Kidney glomerular epithelial cell (primary cell): ENCODE data around the gene EID1.
A peak's percentile ranks its signal among the peaks of the same experiment; 100 is the strongest.
"Not testable (repeated sequence)": the region's sequence is repeated elsewhere in the genome, so short reads cannot be mapped to it uniquely, and the experiment has no call there.

Experiments
- DNase-seq: peaks from one replicate; lab custom pipeline; 2025; lab: John Stamatoyannopoulos, UW

The EID1 gene, protein sequence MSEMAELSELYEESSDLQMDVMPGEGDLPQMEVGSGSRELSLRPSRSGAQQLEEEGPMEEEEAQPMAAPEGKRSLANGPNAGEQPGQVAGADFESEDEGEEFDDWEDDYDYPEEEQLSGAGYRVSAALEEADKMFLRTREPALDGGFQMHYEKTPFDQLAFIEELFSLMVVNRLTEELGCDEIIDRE

DNA sequence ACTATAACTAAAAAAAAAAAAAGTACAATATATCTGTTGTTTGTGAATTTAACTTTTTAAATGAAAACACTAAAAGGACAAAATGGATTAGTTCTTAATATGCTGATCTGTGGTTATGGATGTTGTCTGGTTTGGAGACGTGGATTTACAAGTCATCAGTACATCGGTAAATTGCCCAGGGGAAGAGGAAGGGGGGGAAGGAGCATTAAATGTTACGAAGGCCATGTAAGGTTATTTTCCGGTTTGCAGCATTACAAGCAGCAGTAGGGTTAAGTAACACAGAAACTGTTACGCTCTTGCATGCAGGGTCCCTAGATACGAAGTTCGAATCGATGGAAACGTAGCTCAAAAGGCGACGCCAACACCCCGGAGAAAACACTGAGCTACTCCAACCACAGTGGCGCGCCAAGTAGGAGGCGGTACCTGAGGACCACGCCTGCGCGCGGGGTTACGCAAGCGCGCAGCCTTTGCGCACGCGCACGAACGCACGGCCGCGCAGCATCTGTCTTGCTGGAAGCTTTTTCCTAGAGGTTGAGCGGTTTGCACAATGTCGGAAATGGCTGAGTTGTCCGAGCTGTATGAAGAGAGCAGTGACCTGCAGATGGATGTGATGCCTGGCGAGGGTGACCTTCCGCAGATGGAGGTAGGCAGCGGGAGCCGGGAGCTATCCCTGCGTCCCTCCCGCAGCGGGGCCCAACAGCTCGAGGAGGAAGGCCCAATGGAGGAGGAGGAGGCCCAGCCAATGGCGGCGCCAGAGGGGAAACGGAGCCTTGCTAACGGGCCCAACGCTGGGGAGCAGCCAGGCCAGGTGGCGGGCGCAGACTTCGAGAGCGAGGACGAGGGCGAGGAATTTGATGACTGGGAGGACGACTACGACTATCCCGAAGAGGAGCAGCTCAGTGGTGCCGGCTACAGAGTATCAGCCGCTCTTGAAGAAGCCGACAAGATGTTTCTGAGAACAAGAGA is at the start of gene EID1:
TSS of gene EID1 (plus strand) at position 505 of the 966 bp plus-strand sequence. CDS start at position 548, 43 bp downstream.
- peak; percentile 91 for DNase-seq

- DNase-seq, result no peak
These were observed 49.5 kb upstream of the EID1 start for GRCh38 chr15:48828471-48828870.

DNA sequence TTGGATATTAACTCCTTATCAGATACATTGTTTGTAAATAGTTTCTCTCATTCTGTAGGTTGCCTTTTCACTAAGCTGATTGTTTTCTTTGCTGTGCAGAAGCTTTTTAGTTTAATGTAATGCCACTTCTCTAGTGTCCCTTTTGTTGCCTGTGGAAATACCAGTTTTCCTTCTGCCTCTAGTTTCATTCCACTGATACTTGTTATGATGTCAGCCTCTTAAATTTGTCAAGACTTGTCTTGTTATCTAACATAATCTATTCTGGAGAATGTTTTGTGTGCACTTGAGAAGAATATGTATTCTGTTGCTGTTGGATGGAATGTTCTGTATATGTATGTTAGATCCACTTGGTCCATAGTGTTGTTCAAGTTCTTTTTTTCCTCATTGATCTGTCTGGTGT is 49.0 kb upstream of the EID1 start:
- no peak for DNase-seq

- DNase-seq, result no peak
These were observed 45.3 kb upstream of the EID1 start for GRCh38 chr15:48832648-48833047.

GRCh38 chr15:48833526-48834239 is 44.3 kb upstream of the EID1 start:
- no peak for DNase-seq

DNA sequence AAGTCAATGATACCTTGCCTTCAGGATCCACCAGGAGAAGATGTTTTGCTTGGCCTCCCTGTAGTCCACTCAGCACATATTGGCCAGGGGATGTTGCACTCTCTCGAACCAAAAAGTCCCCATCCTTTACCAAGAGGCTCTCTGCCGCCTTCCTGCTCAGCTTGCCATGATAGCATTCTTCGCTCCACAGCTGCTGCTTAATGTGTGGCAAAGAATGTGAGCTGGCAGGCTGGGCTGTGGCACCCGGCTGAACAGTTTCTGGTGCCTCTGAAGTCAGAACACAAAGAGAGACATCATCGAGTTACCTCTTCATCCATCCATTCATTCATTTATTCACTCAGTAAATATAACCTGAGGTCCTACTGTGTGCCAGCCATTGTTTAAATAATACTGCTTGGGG is 43.2 kb upstream of the EID1 start:
- no peak for DNase-seq

DNA sequence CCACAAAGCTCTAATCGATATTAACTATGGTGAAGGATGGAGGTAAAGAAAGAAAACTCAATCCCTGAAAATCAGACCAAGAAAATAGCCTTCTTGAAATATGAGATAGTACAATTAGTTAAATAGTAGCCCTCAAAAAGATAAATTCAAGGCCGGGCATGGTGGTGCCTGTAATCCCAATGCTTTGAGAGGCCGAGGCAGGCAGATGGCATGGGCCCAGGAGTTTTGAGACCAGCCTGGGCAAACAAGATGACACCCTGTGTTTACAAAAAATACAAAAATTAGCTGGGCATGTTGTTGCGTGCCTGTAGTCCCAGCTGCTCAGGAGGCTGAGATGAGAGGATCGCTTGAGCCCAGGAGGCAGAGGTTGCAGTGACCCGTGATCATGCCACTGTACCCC is 35.4 kb upstream of the EID1 start:
- no peak for DNase-seq

GRCh38 chr15:48845123-48845522 is 32.8 kb upstream of the EID1 start:
- no peak for DNase-seq

- DNase-seq, result no peak
These were observed 27.3 kb upstream of the EID1 start for GRCh38 chr15:48850648-48851047.

GRCh38 chr15:48851956-48852355 is 26.0 kb upstream of the EID1 start:
- DNase-seq, result no peak

DNA sequence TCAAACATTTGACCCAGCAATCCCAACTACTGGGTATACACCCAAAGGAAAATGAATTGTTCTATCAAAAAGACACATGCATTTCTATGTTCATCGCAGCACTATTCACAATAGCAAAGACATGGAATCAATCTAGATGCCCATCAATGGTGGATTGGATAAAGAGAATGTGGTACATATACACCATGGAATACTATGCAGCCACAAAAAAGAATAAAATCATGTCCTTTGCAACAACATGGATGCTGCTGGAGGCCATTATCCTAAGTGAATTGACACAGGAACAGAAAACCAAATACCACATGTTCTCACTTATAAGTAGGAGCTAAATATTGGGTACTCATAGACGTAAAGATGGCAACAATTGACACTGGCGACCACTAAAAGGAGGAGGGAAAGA is 23.5 kb upstream of the EID1 start:
- DNase-seq, result not testable (repeated sequence)

DNA sequence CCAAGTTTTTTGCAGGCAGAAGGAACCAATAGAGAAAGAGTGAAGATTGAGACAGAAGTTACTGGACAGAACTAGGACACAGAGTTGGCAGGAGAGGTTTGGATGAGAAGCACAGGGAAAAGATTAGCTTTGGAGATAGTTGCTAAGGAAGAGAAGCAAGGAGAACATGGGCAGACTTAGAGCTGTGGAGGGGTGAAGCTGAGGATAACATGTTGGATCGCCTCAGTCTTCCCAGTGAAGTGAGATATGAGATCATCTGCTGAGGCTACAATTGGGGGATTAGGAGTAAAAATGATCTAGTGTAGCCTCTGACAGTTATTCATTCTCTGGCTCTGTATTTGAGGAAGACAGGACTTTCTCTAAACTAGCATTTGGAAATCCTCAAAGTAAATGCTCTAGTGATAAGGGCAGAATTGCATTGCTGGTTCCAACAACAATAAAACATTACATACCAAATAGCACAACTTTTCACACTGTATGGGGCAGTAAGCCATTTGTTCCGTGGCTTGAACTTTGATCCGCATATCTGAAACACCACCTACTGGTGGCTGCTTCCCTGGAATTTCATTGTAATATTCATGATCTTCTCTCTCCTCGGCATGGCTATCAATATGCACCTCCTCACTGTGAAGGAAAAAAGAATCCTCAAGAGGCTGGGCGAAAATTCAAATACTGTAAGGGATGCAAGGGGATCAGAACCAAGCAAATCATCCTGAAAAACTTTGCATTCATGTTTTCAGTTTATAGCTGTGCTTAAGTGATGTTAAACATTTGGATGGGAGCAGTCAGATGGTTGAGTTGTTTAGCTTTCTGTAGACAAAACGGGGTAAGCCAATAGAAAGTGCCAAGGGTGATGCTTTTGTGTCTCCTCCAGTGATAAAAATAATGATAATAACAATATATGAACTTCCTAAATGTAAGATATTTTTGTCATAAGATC is 22.2 kb upstream of the EID1 start:
- DNase-seq, result peak; percentile 71

DNA sequence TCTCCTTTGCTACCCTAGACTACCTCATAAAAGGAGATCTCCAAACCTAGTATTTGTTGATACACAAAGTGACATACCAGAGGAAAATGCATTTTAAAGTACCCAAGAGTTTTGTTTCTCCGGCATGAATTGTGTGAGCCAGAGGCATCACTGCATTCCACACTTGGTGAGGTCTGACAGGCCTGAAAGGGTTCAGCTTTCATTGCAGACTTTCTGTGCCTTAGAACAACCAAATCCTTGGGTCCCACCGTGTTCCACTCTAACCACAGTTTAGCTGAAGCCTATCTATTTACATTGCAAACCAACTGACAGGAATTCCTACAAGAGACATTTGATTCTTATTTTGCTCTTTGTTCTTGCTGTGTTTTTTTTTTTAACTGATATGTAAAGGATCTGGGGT is 21.0 kb upstream of the EID1 start:
- no peak for DNase-seq

- DNase-seq, result no peak
These were observed 19.5 kb upstream of the EID1 start for GRCh38 chr15:48858401-48858800.

DNA sequence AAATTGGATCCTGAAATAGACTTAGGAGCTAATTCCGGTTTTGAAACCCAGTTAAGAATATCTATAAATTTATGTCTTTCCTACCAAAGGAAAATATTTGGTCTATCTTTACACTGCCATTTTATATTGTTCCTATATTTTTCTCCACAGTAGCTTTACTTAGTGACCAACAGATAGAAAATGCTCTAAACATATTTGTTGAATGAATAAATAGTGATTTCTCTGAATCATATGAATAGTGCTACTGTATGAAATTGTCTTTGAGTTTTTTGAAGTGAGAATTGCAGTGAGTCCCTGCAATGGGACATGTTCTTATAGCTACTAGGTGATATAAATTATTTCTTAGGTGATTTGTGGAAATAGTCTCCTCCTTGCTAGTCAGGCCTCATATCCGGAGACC is 18.5 kb upstream of the EID1 start:
- no peak for DNase-seq

- DNase-seq, result peak; percentile 64
These were observed 16.0 kb upstream of the EID1 start for GRCh38 chr15:48861813-48862431.

DNA sequence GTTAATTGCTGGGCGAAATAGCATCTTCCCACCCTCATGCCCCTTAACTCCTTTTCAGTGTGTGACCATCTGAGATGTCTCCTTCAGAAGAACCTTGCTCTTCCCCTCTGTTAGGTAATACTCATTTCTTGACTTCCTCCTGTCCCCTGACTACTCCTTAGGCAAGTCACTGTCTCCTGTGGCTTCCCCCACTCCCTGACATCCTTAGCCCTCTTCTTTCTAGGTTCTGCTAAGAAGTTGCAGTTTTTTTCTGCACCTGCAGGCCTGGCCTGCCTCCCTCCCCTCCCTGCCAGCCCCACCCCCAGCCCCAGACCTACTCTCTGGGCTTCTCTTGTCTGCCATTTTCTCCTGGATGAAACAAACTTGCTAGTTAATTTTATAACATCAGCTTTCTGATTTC is 15.2 kb upstream of the EID1 start:
- DNase-seq, result no peak

DNA sequence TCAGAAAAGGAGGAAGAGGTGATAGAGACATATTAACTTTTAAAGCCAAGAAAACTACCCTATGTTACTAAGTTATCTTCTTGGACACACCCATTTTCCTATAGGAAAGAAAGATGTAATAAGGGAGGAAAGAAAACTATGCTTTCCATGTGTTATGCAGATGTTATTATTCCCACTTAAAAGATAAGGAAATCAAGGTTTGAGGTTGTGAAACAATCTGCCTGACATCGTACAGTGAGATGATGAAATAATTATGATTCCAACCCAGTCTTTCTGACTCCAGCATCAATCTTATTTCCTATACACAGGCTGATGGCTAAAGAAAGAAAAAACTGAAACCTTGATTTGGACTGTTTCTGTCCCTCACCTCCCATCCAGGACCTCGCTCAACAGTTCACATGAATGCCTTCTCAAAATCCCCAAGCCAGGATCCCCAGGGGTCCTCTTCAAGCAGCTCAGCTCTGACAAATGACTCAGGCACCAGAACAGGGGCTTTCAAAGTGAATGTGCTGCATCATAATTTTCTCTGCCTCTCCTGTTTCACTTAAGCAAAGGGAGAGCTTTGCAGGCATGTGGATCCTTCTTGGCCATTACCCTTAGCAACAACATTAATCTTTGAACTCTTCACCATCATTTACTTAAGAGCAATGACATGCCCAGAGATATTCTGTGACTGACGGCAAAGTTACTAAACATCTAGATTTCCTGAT is 12.4 kb upstream of the EID1 start:
- peak; percentile 33 for DNase-seq

GRCh38 chr15:48866141-48866563 is 11.8 kb upstream of the EID1 start:
- peak; percentile 68 for DNase-seq

DNA sequence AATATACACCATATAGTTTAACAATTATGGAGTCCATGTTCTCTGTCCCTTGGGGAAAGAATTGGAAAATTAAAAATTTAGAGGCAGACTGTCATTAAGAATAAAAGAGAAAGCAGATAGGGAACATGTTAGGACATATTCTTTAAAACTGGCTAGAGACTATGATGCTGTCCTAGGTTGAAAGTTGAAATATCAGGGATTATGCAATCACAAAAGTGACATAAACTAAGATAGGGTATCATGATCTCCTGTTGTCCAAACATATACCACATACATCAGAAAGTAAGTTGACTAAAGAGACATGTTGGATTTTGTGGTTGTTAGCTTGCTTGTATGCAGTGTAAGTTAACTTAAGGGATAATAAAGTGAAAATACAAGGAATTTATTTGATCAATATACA is 9.9 kb upstream of the EID1 start:
- DNase-seq, result no peak
